OCI-LY3 (cell line): ENCODE results near the gene FAAP100.
"Not testable (repeated sequence)": the region's sequence is repeated elsewhere in the genome, so short reads cannot be mapped to it uniquely, and the experiment has no call there.

Source experiments
- H2AFZ ChIP-seq: fragments of 200-600, 300-600 bp; shearing (Covaris generic); 2 replicates; pipeline ENCODE4 v1.6.0; 2014; ENCODE audit warnings: antibody characterized with exemption, low read depth, low read length
- H3K27ac ChIP-seq: fragments of 200-600, 300-600 bp; sonication (generic); 2 replicates; pipeline ENCODE4 v1.5.1; 2014; ENCODE audit warnings: mild to moderate bottlenecking, low read length, moderate library complexity, mixed read lengths
- H3K27me3 ChIP-seq: fragments of 200-600, 300-600 bp; sonication (generic); 2 replicates; pipeline ENCODE4 v1.6.1; 2014; ENCODE audit warnings: low read depth, low read length, mixed read lengths
- H3K36me3 ChIP-seq: fragments of 200-600, 300-600 bp; sonication (generic); replicated peaks from 2 replicates; pipeline ENCODE3; 2014; ENCODE audit warnings: low read depth, low read length, mixed read lengths
- H3K4me1 ChIP-seq: fragments of 300-600, 200-600 bp; sonication (generic); 2 replicates; pipeline ENCODE4 v1.6.1; 2014; ENCODE audit warnings: low read length, mixed read lengths
- H3K4me2 ChIP-seq: fragments of 200-600, 300-600 bp; sonication (generic); 2 replicates; pipeline ENCODE4 v1.6.1; 2014; ENCODE audit warnings: low read length, mixed read lengths
- H3K4me3 ChIP-seq: fragments of 300-600, 200-600 bp; sonication (generic); 2 replicates; pipeline ENCODE4 v1.5.1; 2014; ENCODE audit warnings: antibody characterized with exemption, mild to moderate bottlenecking, low read length, moderate library complexity
- H3K79me2 ChIP-seq: fragments of 300-600, 200-600 bp; shearing (Covaris generic); 2 replicates; pipeline ENCODE4 v1.6.1; 2014; ENCODE audit warnings: mild to moderate bottlenecking, low read length, mixed read lengths
- H3K9ac ChIP-seq: fragments of 300-600, 200-600 bp; shearing (Covaris generic); 2 replicates; pipeline ENCODE4 v1.6.0; 2014; ENCODE audit warnings: mild to moderate bottlenecking, low read length, moderate library complexity
- H3K9me3 ChIP-seq: fragments of 200-600, 300-600 bp; shearing (Covaris generic); 2 replicates; pipeline ENCODE4 v1.6.1; 2014; ENCODE audit warnings: low read length, mixed read lengths; ENCODE audit not compliant: insufficient read depth
- H4K20me1 ChIP-seq: fragments of 200-600, 300-600 bp; sonication (generic); 2 replicates; pipeline ENCODE4 v1.6.1; 2016; ENCODE audit warnings: low read length, mixed read lengths; ENCODE audit not compliant: insufficient read depth
- CTCF ChIP-seq: fragments of 200-600, 300-600 bp; sonication (generic); IDR thresholded peaks from 2 replicates; pipeline ENCODE4 v1.5.1; 2014; ENCODE audit warnings: antibody characterized with exemption, low read length, low read depth
- EZH2phosphoT487 ChIP-seq: fragments of 200-600 bp; shearing (Covaris generic); IDR thresholded peaks from 2 replicates; pipeline ENCODE4 v1.6.1; 2018; ENCODE audit warnings: antibody characterized with exemption, mixed run types, low read depth

The FAAP100 gene

GRCh38 chr17:81534157-81535006 lies 17.8 kb downstream of the FAAP100 start:
- no peak overlapping the region for H3K4me3 ChIP-seq
- H3K27me3 ChIP-seq = no peaks in the 10 kb centered on the region
- H2AFZ ChIP-seq = no peak overlapping the region
- no peak overlapping the region for H3K9ac ChIP-seq
- no peaks in the 10 kb centered on the region for H3K4me1 ChIP-seq
- H4K20me1 ChIP-seq = no peaks in the 10 kb centered on the region
- H3K9me3 ChIP-seq = no peaks in the 10 kb centered on the region
- no peak overlapping the region for H3K27ac ChIP-seq
- H3K4me2 ChIP-seq = no peak overlapping the region
- TF ChIP-seq CTCF (no peak), EZH2phosphoT487 (no peak)
- no peaks in the 10 kb centered on the region for H3K36me3 ChIP-seq
- no peaks in the 10 kb centered on the region for H3K79me2 ChIP-seq

GRCh38 chr17:81533339-81534141 lies 18.6 kb downstream of the FAAP100 start:
- Histone ChIP-seq H3K79me2 (no peaks in the 10 kb centered on the region), H3K4me1 (no peaks in the 10 kb centered on the region), H3K9me3 (no peaks in the 10 kb centered on the region), H3K4me3 (no peak overlapping the region), H3K27me3 (no peaks in the 10 kb centered on the region), H2AFZ (no peak overlapping the region), H4K20me1 (no peaks in the 10 kb centered on the region), H3K4me2 (no peak overlapping the region), H3K9ac (no peak overlapping the region), H3K27ac (no peak overlapping the region), H3K36me3 (no peaks in the 10 kb centered on the region)
- TF ChIP-seq EZH2phosphoT487 = no peak
- TF ChIP-seq CTCF = no peak

- no peak overlapping the region for H3K4me2 ChIP-seq
- no peaks in the 10 kb centered on the region for H3K36me3 ChIP-seq
- H4K20me1 ChIP-seq = no peaks in the 10 kb centered on the region
- no peaks in the 10 kb centered on the region for H3K27me3 ChIP-seq
- no peaks in the 10 kb centered on the region for H3K79me2 ChIP-seq
- H3K9ac ChIP-seq = no peak overlapping the region
- no peak overlapping the region for H3K4me3 ChIP-seq
- no peak overlapping the region for H3K27ac ChIP-seq
- H2AFZ ChIP-seq = no peak overlapping the region
- TF ChIP-seq CTCF (no peak), EZH2phosphoT487 (no peak)
- no peaks in the 10 kb centered on the region for H3K9me3 ChIP-seq
- no peaks in the 10 kb centered on the region for H3K4me1 ChIP-seq
Measured at GRCh38 chr17:81532490-81533287, 19.5 kb downstream of the FAAP100 start.

- H2AFZ ChIP-seq, H3K27ac ChIP-seq, H3K4me1 ChIP-seq, H3K4me2 ChIP-seq, H3K9me3 ChIP-seq, H3K9ac ChIP-seq, H3K79me2 ChIP-seq, H4K20me1 ChIP-seq, H3K4me3 ChIP-seq, H3K27me3 ChIP-seq, H3K36me3 ChIP-seq: not testable (repeated sequence)
Measured at GRCh38 chr17:81531998-81532404, 20.2 kb downstream of the FAAP100 start.

GRCh38 chr17:81531013-81531412 lies 21.1 kb downstream of the FAAP100 start:
- not testable (repeated sequence) for H3K4me1 ChIP-seq, H4K20me1 ChIP-seq, H3K36me3 ChIP-seq, H2AFZ ChIP-seq, H3K4me2 ChIP-seq, H3K79me2 ChIP-seq, H3K9ac ChIP-seq, H3K27me3 ChIP-seq, H3K9me3 ChIP-seq, H3K27ac ChIP-seq, H3K4me3 ChIP-seq
